ENCODE results near the gene SDHB. TPM values are rescaled to one million over a fixed set of nuclear protein-coding genes. Genes with fewer than 3 reads are reported as not detected.

Gene SDHB
- total and polyA plus RNA-seq, 7 donors = 190 to 452 (median 266) TPM

GRCh38 chr1:17018849-17019248, 35.0 kb downstream of the SDHB start:
- intact Hi-C loops (cut with DNase I) = loop anchor here in 1 of 2 donors (5.0 kb wide), 1 partner anchor 33 kb away; the partner anchor contains the start of gene SDHB
- H3K27me3 ChIP-seq (ENCODE audit: insufficient read depth in 3 of 3, low read length in 2 of 3) = no peaks in the 10 kb centered on the region
- no peak for TF ChIP-seq CTCF (IDR thresholded peaks at IDR 0.05)
- ATAC-seq (no peak), DNase-seq (no peak)
- H3K36me3 ChIP-seq (ENCODE audit: insufficient read depth in 1 of 2, low read depth in 1 of 2) = peaks cover 9 to 63% of the 10 kb centered on the region in 2 donors
- 27 to 36% (median 29%) methylated on average over 1 of the region's 1 CpG for WGBS, 3 donors
- H3K4me1 ChIP-seq = no peaks in the 10 kb centered on the region
- H3K27ac ChIP-seq = no peak overlapping the region
- no peak overlapping the region for H3K4me3 ChIP-seq
- no peaks in the 10 kb centered on the region for H3K9me3 ChIP-seq

GRCh38 chr1:17017435-17017834, 36.4 kb downstream of the SDHB start:
- Histone ChIP-seq H3K4me1 (no peaks in the 10 kb centered on the region), H3K36me3 (ENCODE audit: insufficient read depth in 1 of 2, low read depth in 1 of 2) (peaks cover 6 to 49% of the 10 kb centered on the region in 2 donors), H3K27me3 (ENCODE audit: insufficient read depth in 3 of 3, low read length in 2 of 3) (no peaks in the 10 kb centered on the region), H3K27ac (no peak overlapping the region), H3K9me3 (no peaks in the 10 kb centered on the region), H3K4me3 (no peak overlapping the region)
- ATAC-seq (no peak), DNase-seq (no peak)
- intact Hi-C loops (cut with DNase I) = loop anchor here in 1 of 2 donors (5.0 kb wide), 1 partner anchor 35 kb away; the partner anchor contains the start of gene SDHB
- no peak for TF ChIP-seq CTCF (IDR thresholded peaks at IDR 0.05)
- WGBS, 3 donors = 92 to 93% (median 93%) methylated on average over 7 of the region's 7 CpGs

GRCh38 chr1:17016317-17016661, 37.5 kb downstream of the SDHB start:
- H3K4me1 ChIP-seq = no peaks in the 10 kb centered on the region
- no peaks in the 10 kb centered on the region for H3K9me3 ChIP-seq
- WGBS, 3 donors = 59 to 69% (median 66%) methylated on average over 5 of the region's 5 CpGs
- H3K27ac ChIP-seq = no peak overlapping the region
- ATAC-seq (no peak), DNase-seq (no peak)
- no peaks in the 10 kb centered on the region for H3K27me3 ChIP-seq (ENCODE audit: insufficient read depth in 3 of 3, low read length in 2 of 3)
- H3K36me3 ChIP-seq (ENCODE audit: insufficient read depth in 1 of 2, low read depth in 1 of 2) = peaks cover 3 to 37% of the 10 kb centered on the region in 2 donors
- intact Hi-C loops (cut with DNase I) = loop anchor here in 1 of 2 donors (5.0 kb wide), 1 partner anchor 36 kb away; the partner anchor contains the start of gene SDHB
- H3K4me3 ChIP-seq = no peak overlapping the region
- TF ChIP-seq CTCF (IDR thresholded peaks at IDR 0.05) = no peak

- no peak for DNase-seq
- intact Hi-C loops (cut with DNase I) = loop anchor here in 1 of 2 donors (5.0 kb wide), 1 partner anchor 37 kb away; the partner anchor contains the start of gene SDHB
- WGBS, 3 donors = 62 to 71% (median 68%) methylated on average over 10 of the region's 10 CpGs
- Histone ChIP-seq H3K9me3 (no peaks in the 10 kb centered on the region), H3K36me3 (ENCODE audit: insufficient read depth in 1 of 2, low read depth in 1 of 2) (peaks cover 0 to 24% of the 10 kb centered on the region in 2 donors), H3K27me3 (ENCODE audit: insufficient read depth in 3 of 3, low read length in 2 of 3) (no peaks in the 10 kb centered on the region), H3K4me1 (peaks cover 11% of the 10 kb centered on the region), H3K27ac (no peak overlapping the region), H3K4me3 (no peak overlapping the region)
- no peak for ATAC-seq
- TF ChIP-seq CTCF (IDR thresholded peaks at IDR 0.05) = no peak
Observed at GRCh38 chr1:17014671-17015567, 38.9 kb downstream of the SDHB start.

All from psoas muscle (tissue), 8 donors.